K562 (cell line): ENCODE measurements around the gene GORASP1. TPM values are rescaled to one million over a fixed set of nuclear protein-coding genes. Genes with fewer than 3 reads are reported as not detected.

Source experiments
- CBX1 ChIP-seq: sonication (generic); IDR thresholded peaks from 2 replicates; pipeline ENCODE4 v1.6.1; 2016; ENCODE audit warnings: antibody characterized with exemption, low read depth, mild to moderate bottlenecking
- ELF1 ChIP-seq: fragments of 200-800 bp; sonication (Bioruptor generic); IDR thresholded peaks from 2 replicates; pipeline ENCODE4 v1.6.1; 2016; ENCODE audit warnings: missing genetic modification characterization, missing compliant biosample characterization
- FOS ChIP-seq: IDR thresholded peaks from 3 replicates; pipeline ENCODE4 v1.6.1; 2011; ENCODE audit not compliant: insufficient read length; ENCODE audit errors: extremely low read depth
- FOXK2 ChIP-seq, 2 experiments: fragments of 450-650 bp; IDR thresholded peaks in 1 of 2; conservative IDR thresholded peaks in 1 of 2; 2 replicates each; pipeline ENCODE4 v1.6.1; 2016; ENCODE audit warnings: low read depth in 2 of 2, mild to moderate bottlenecking in 1 of 2
- HDAC3 ChIP-seq: fragments of 450-650 bp; IDR thresholded peaks from 2 replicates; pipeline ENCODE4 v1.6.1; 2018; ENCODE audit warnings: borderline replicate concordance, mild to moderate bottlenecking, moderate library complexity; ENCODE audit not compliant: partially characterized antibody
- JUNB ChIP-seq: fragments of 450-650 bp; formaldehyde crosslinking; conservative IDR thresholded peaks from 2 replicates; pipeline ENCODE4 v1.4.0; 2020; ENCODE audit warnings: mild to moderate bottlenecking
- KAT7 ChIP-seq: sonication (generic); formaldehyde crosslinking; IDR thresholded peaks from 2 replicates; pipeline ENCODE4 v1.8.0; 2022; ENCODE audit warnings: missing genetic modification reagents, mild to moderate bottlenecking, borderline replicate concordance
- NCOR1 ChIP-seq: fragments of 450-650 bp; IDR thresholded peaks from 2 replicates; pipeline ENCODE4 v1.6.1; 2016; ENCODE audit warnings: mild to moderate bottlenecking, moderate library complexity
- NR1H2 ChIP-seq: sonication (generic); formaldehyde crosslinking; IDR thresholded peaks from 2 replicates; pipeline ENCODE4 v1.4.0; 2020; ENCODE audit warnings: mild to moderate bottlenecking, missing genetic modification reagents
- POLR2B ChIP-seq: fragments of 450-650 bp; IDR thresholded peaks from 2 replicates; pipeline ENCODE4 v1.6.1; 2018; ENCODE audit warnings: low read depth; ENCODE audit not compliant: partially characterized antibody
- SMARCE1 ChIP-seq: fragments of 450-650 bp; IDR thresholded peaks from 2 replicates; pipeline ENCODE4 v1.7.1; 2016; ENCODE audit warnings: mild to moderate bottlenecking
- SNAPC5 ChIP-seq: fragments of 250-450 bp; sonication (Bioruptor Pico); IDR thresholded peaks from 2 replicates; pipeline ENCODE4 v1.8.0; 2021; ENCODE audit warnings: moderate library complexity, mild to moderate bottlenecking, inconsistent platforms
- TARDBP ChIP-seq: fragments of 450-650 bp; IDR thresholded peaks from 2 replicates; pipeline ENCODE4 v1.6.1; 2016
- TRIM24 ChIP-seq, 2 experiments: fragments of 450-650 bp; IDR thresholded peaks; 2 replicates each; pipeline ENCODE4 v1.6.1; 2016
- XRCC5 ChIP-seq: fragments of 200-400 bp; formaldehyde crosslinking; IDR thresholded peaks from 2 replicates; pipeline ENCODE4 v1.6.1; 2017; ENCODE audit warnings: low read depth, mild to moderate bottlenecking, low read length
- YY1 ChIP-seq, 3 experiments: IDR thresholded peaks; 2 replicates each; pipeline ENCODE4 v1.6.1; 2011; ENCODE audit warnings: low read length in 2 of 3, mild to moderate bottlenecking in 2 of 3, moderate library complexity in 2 of 3, borderline replicate concordance in 1 of 3, control low read depth in 1 of 3, low read depth in 1 of 3; ENCODE audit not compliant: insufficient read depth in 3 of 3, insufficient replicate concordance in 2 of 3, control insufficient read depth in 1 of 3, insufficient read length in 1 of 3; ENCODE audit errors: extremely low read depth in 1 of 3
- ZBED1 ChIP-seq: IDR thresholded peaks from 2 replicates; pipeline ENCODE4 v1.6.1; 2014
- ZNF444 ChIP-seq: fragments of 250-450 bp; sonication (Bioruptor Pico); IDR thresholded peaks from 2 replicates; pipeline ENCODE4 v1.4.0; 2020; ENCODE audit warnings: mild to moderate bottlenecking, moderate library complexity
- polyA plus RNA-seq, 8 experiments: library from polyadenylated mRNA; depleted of rRNA in 4 of 8; stranded (reverse) in 5 of 8; unstranded in 3 of 8; fragments of >200 nt; fragmentation: Nextera tagmentation in 2 of 8; fragmentation: Illumina TruSeq in 1 of 8; extraction: Ambion mirVana in 2 of 8; extraction: Trizol in 1 of 8; gene quantifications; 2 replicates each; pipeline versions ENCODE4 v1.2.1 to v1.2.3, GENCODE V29; 2011 to 2014; ENCODE audit warnings: inconsistent platforms in 1 of 8, missing spikeins in 1 of 8
- total RNA-seq, 7 experiments: library from RNA; depleted of rRNA in 6 of 7; stranded (reverse); fragments of >200 nt in 6 of 7; fragmentation: Illumina TruSeq in 2 of 7; extraction: Trizol in 2 of 7; gene quantifications; 2 replicates each; pipeline versions ENCODE4 v1.2.1 to v1.2.3, GENCODE V29; 2011 to 2021; ENCODE audit warnings: low replicate concordance in 1 of 7
- TF ChIP-seq, protein P1 (sequence below), 2 experiments: fragments of 450-650 bp; conservative IDR thresholded peaks; 2 replicates each; pipeline ENCODE4 v1.6.1; 2017; ENCODE audit warnings: mild to moderate bottlenecking in 2 of 2, moderate library complexity in 2 of 2
- TF ChIP-seq, protein P2 (sequence below), 2 experiments: fragments of 150-350 bp in 1 of 2; IDR thresholded peaks; 2 replicates each; pipeline ENCODE4 v1.6.1; 2012 to 2016; ENCODE audit warnings: low read depth in 2 of 2, low read length in 2 of 2, mild to moderate bottlenecking in 1 of 2, moderate library complexity in 1 of 2
- TF ChIP-seq, protein P3 (sequence below): sonication (generic); formaldehyde crosslinking; IDR thresholded peaks from 2 replicates; pipeline ENCODE4 v1.8.0; 2022; ENCODE audit warnings: mild to moderate bottlenecking, missing genetic modification reagents

The GORASP1 gene
- total and polyA plus RNA-seq, 9 of the 15 experiments (the other 6 are each of a cell fraction or from before 2014, with no cell fraction given), result 8.4 to 87.9 (median 67.6) TPM

- TF ChIP-seq, protein P1, sequence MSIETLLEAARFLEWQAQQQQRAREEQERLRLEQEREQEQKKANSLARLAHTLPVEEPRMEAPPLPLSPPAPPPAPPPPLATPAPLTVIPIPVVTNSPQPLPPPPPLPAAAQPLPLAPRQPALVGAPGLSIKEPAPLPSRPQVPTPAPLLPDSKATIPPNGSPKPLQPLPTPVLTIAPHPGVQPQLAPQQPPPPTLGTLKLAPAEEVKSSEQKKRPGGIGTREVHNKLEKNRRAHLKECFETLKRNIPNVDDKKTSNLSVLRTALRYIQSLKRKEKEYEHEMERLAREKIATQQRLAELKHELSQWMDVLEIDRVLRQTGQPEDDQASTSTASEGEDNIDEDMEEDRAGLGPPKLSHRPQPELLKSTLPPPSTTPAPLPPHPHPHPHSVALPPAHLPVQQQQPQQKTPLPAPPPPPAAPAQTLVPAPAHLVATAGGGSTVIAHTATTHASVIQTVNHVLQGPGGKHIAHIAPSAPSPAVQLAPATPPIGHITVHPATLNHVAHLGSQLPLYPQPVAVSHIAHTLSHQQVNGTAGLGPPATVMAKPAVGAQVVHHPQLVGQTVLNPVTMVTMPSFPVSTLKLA (conservative IDR thresholded peaks at IDR 0.05), result peak in 1 of 2 experiments; percentile 59; a peak in 2 of 4 replicates
- TF ChIP-seq JUNB (CRISPR knock-in tag) (no peak; the same call in 1 of the 2 replicates), NCOR1 (peak; percentile 62), KAT7 (CRISPR knock-in tag) (no peak), FOS (peak; percentile 45), SNAPC5 (CRISPR knock-in tag) (no peak), ZNF444 (CRISPR knock-in tag) (no peak), FOXK2 (conservative IDR thresholded peaks at IDR 0.05 in 1 of 2, IDR thresholded peaks at IDR 0.05 in 1 of 2; ENCODE audit: low read depth in 2 of 2) (no peak), YY1 (IDR thresholded peaks at IDR 0.05; ENCODE audit: borderline replicate concordance in 1 of 3, control insufficient read depth in 1 of 3, extremely low read depth in 1 of 3, insufficient read depth in 3 of 3, insufficient read length in 1 of 3, insufficient replicate concordance in 2 of 3, low read depth in 1 of 3, low read length in 2 of 3) (peak in 1 of 3 experiments; percentile 40), NR1H2 (no peak), SMARCE1 (peak; percentile 77; the same call in 1 of the 2 replicates), TARDBP (no peak), ZBED1 (no peak), ELF1 (tag) (no peak), CBX1 (no peak), TRIM24 (IDR thresholded peaks at IDR 0.05) (0 out of 4 replicates have a peak, but pooled peaks have one; percentile 26 to 38), HDAC3 (no peak), XRCC5 (no peak), POLR2B (peak; percentile 62)
- TF ChIP-seq, protein P2, sequence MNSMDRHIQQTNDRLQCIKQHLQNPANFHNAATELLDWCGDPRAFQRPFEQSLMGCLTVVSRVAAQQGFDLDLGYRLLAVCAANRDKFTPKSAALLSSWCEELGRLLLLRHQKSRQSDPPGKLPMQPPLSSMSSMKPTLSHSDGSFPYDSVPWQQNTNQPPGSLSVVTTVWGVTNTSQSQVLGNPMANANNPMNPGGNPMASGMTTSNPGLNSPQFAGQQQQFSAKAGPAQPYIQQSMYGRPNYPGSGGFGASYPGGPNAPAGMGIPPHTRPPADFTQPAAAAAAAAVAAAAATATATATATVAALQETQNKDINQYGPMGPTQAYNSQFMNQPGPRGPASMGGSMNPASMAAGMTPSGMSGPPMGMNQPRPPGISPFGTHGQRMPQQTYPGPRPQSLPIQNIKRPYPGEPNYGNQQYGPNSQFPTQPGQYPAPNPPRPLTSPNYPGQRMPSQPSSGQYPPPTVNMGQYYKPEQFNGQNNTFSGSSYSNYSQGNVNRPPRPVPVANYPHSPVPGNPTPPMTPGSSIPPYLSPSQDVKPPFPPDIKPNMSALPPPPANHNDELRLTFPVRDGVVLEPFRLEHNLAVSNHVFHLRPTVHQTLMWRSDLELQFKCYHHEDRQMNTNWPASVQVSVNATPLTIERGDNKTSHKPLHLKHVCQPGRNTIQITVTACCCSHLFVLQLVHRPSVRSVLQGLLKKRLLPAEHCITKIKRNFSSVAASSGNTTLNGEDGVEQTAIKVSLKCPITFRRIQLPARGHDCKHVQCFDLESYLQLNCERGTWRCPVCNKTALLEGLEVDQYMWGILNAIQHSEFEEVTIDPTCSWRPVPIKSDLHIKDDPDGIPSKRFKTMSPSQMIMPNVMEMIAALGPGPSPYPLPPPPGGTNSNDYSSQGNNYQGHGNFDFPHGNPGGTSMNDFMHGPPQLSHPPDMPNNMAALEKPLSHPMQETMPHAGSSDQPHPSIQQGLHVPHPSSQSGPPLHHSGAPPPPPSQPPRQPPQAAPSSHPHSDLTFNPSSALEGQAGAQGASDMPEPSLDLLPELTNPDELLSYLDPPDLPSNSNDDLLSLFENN (IDR thresholded peaks at IDR 0.05; ENCODE audit: low read depth in 2 of 2, low read length in 2 of 2), result no peak
- TF ChIP-seq, protein P3, sequence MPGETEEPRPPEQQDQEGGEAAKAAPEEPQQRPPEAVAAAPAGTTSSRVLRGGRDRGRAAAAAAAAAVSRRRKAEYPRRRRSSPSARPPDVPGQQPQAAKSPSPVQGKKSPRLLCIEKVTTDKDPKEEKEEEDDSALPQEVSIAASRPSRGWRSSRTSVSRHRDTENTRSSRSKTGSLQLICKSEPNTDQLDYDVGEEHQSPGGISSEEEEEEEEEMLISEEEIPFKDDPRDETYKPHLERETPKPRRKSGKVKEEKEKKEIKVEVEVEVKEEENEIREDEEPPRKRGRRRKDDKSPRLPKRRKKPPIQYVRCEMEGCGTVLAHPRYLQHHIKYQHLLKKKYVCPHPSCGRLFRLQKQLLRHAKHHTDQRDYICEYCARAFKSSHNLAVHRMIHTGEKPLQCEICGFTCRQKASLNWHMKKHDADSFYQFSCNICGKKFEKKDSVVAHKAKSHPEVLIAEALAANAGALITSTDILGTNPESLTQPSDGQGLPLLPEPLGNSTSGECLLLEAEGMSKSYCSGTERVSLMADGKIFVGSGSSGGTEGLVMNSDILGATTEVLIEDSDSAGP (CRISPR knock-in tag), result no peak
These were observed 39.5 kb upstream of the GORASP1 start (continued) for GRCh38 chr3:39146611-39147591.
